GM23338 (cell line): ENCODE measurements around the gene TPK1. TPM values are rescaled to one million over a fixed set of nuclear protein-coding genes. Genes with fewer than 3 reads are reported as not detected.

ENCODE experiments used
- ATAC-seq: fragments of 200-7000 bp; cut with Tn5 transposase; 3 replicates; pipeline ENCODE4 v1.9.1; 2020
- DNase-seq: peaks from one replicate; pipeline ENCODE4 v3.0.0-alpha.2; 2015; ENCODE audit warnings: low spot score
- H2AFZ ChIP-seq: fragments of 200-600 bp; sonication (generic); 2 replicates; pipeline ENCODE4 v1.8.0; 2016; ENCODE audit warnings: antibody characterized with exemption, mild to moderate bottlenecking, moderate library complexity
- H3F3A ChIP-seq: fragments of 200-600 bp; sonication (generic); replicated peaks from 2 replicates; pipeline ENCODE4 v1.8.0; 2017; ENCODE audit warnings: antibody characterized with exemption, mixed run types, low read depth
- H3K27ac ChIP-seq: fragments of 200-600 bp; sonication (generic); 2 replicates; pipeline ENCODE4 v1.6.1; 2016; ENCODE audit warnings: low read depth
- H3K27me3 ChIP-seq: fragments of 200-600 bp; sonication (generic); 2 replicates; pipeline ENCODE4 v1.8.0; 2016; ENCODE audit warnings: mild to moderate bottlenecking, mixed run types, moderate library complexity; ENCODE audit not compliant: insufficient read depth
- H3K36me3 ChIP-seq: fragments of 200-600 bp; sonication (generic); 2 replicates; pipeline ENCODE4 v1.8.0; 2016; ENCODE audit warnings: mild to moderate bottlenecking; ENCODE audit not compliant: insufficient read depth
- H3K4me1 ChIP-seq: fragments of 200-600 bp; sonication (generic); 2 replicates; pipeline ENCODE4 v1.8.0; 2016; ENCODE audit warnings: mild to moderate bottlenecking, moderate library complexity; ENCODE audit not compliant: insufficient read depth
- H3K4me2 ChIP-seq: fragments of 200-600 bp; sonication (generic); 2 replicates; pipeline ENCODE4 v1.7.1; 2017; ENCODE audit warnings: mixed run types
- H3K4me3 ChIP-seq: fragments of 200-600 bp; sonication (generic); 2 replicates; pipeline ENCODE4 v1.6.1; 2016; ENCODE audit warnings: mixed run types
- H3K79me2 ChIP-seq: fragments of 200-600 bp; sonication (generic); replicated peaks from 2 replicates; pipeline ENCODE4 v1.8.0; 2017; ENCODE audit warnings: mild to moderate bottlenecking; ENCODE audit not compliant: insufficient read depth
- H3K9me2 ChIP-seq: fragments of 200-600 bp; sonication (generic); 2 replicates; pipeline ENCODE4 v1.8.0; 2017; ENCODE audit not compliant: insufficient read depth
- H4K20me1 ChIP-seq: fragments of 200-600 bp; sonication (generic); replicated peaks from 2 replicates; pipeline ENCODE4 v1.8.0; 2017; ENCODE audit warnings: mild to moderate bottlenecking; ENCODE audit not compliant: insufficient read depth
- H3K27ac Mint-ChIP-seq: 2 replicates; pipeline ENCODE4 v1.8.0; 2020; ENCODE audit warnings: inconsistent platforms, mild to moderate bottlenecking, moderate library complexity, mixed read lengths
- H3K27me3 Mint-ChIP-seq: 3 replicates; pipeline ENCODE4 v1.8.0; 2022; ENCODE audit warnings: low read depth, mild to moderate bottlenecking, moderate library complexity, mixed read lengths, inconsistent platforms; ENCODE audit not compliant: insufficient read depth, poor library complexity
- H3K36me3 Mint-ChIP-seq: 3 replicates; pipeline ENCODE4 v1.8.0; 2021; ENCODE audit warnings: low read depth, mild to moderate bottlenecking, inconsistent platforms, moderate library complexity, mixed read lengths
- H3K4me1 Mint-ChIP-seq: 3 replicates; pipeline ENCODE4 v1.8.0; 2020; ENCODE audit warnings: mild to moderate bottlenecking, inconsistent platforms, mixed read lengths
- H3K4me3 Mint-ChIP-seq: 3 replicates; pipeline ENCODE4 v1.8.0; 2021; ENCODE audit warnings: moderate library complexity, mild to moderate bottlenecking, inconsistent platforms, mixed read lengths
- H3K9me3 Mint-ChIP-seq: 3 replicates; pipeline ENCODE4 v1.8.0; 2020; ENCODE audit warnings: moderate library complexity, mild to moderate bottlenecking, inconsistent platforms, mixed read lengths
- CREB1 ChIP-seq: fragments of 250-450 bp; sonication (Bioruptor Pico); IDR thresholded peaks from 2 replicates; pipeline ENCODE4 v1.5.0; 2020; ENCODE audit warnings: low read depth, mild to moderate bottlenecking, moderate library complexity
- CTCF ChIP-seq, 2 experiments: fragments of 200-600 bp in 1 of 2; sonication (generic) in 1 of 2; conservative IDR thresholded peaks; 2 replicates each; pipeline versions ENCODE4 v1.5.1 to v1.6.1; 2016 to 2017; ENCODE audit warnings: antibody characterized with exemption in 2 of 2, low read depth in 2 of 2, mild to moderate bottlenecking in 2 of 2, moderate library complexity in 1 of 2
- ETS1 ChIP-seq: IDR thresholded peaks from 2 replicates; pipeline ENCODE4 v1.6.1; 2016; ENCODE audit warnings: antibody characterized with exemption
- EZH2 ChIP-seq: fragments of 200-600 bp; sonication (generic); IDR thresholded peaks from one replicate; pipeline ENCODE4 v1.8.0; 2017; ENCODE audit warnings: antibody characterized with exemption, mild to moderate bottlenecking, low read depth; ENCODE audit not compliant: unreplicated experiment
- EZH2phosphoT487 ChIP-seq: fragments of 200-600 bp; sonication (generic); IDR thresholded peaks from one replicate; pipeline ENCODE4 v1.8.1; 2018; ENCODE audit warnings: antibody characterized with exemption; ENCODE audit not compliant: unreplicated experiment
- JUNB ChIP-seq: IDR thresholded peaks from one replicate; pipeline ENCODE4 v1.6.1; 2016; ENCODE audit warnings: antibody characterized with exemption; ENCODE audit not compliant: unreplicated experiment
- NANOG ChIP-seq: IDR thresholded peaks from 2 replicates; pipeline ENCODE4 v1.6.1; 2016; ENCODE audit warnings: antibody characterized with exemption, borderline replicate concordance
- POLR2AphosphoS5 ChIP-seq: IDR thresholded peaks from 2 replicates; pipeline ENCODE4 v1.6.1; 2016; ENCODE audit warnings: antibody characterized with exemption, low read depth
- REST ChIP-seq: IDR thresholded peaks from one replicate; pipeline ENCODE4 v1.6.1; 2018; ENCODE audit warnings: antibody characterized with exemption; ENCODE audit not compliant: unreplicated experiment
- STAT1 ChIP-seq: IDR thresholded peaks from one replicate; pipeline ENCODE4 v1.6.1; 2016; ENCODE audit warnings: antibody characterized with exemption; ENCODE audit not compliant: unreplicated experiment
- ZNF114 ChIP-seq: fragments of 250-450 bp; sonication (Bioruptor Pico); IDR thresholded peaks from 2 replicates; pipeline ENCODE4 v1.5.0; 2020; ENCODE audit warnings: mild to moderate bottlenecking, moderate library complexity
- ZNF331 ChIP-seq: fragments of 250-450 bp; sonication (Bioruptor Pico); IDR thresholded peaks from 2 replicates; pipeline ENCODE4 v1.5.0; 2020; ENCODE audit warnings: low read depth, mild to moderate bottlenecking, moderate library complexity
- ZNF462 ChIP-seq: fragments of 250-450 bp; sonication (Bioruptor Pico); IDR thresholded peaks from 2 replicates; pipeline ENCODE4 v1.5.0; 2020; ENCODE audit warnings: mild to moderate bottlenecking, moderate library complexity
- polyA plus RNA-seq: library from polyadenylated mRNA; unstranded; fragments of >200 nt; fragmentation: Nextera tagmentation; extraction: Ambion mirVana; gene quantifications from 2 replicates; pipeline ENCODE4 v1.2.1, GENCODE V29; 2016
- total RNA-seq: library from RNA; depleted of rRNA; stranded (reverse); fragments of >200 nt; shearing (Covaris generic); gene quantifications from 2 replicates; pipeline ENCODE4 v1.2.3, GENCODE V29; 2014

Gene TPK1
- total and polyA plus RNA-seq, 2 experiments from 2014 or later: 2.6 to 2.9 TPM

GRCh38 chr7:144826208-144826607 is 9.6 kb downstream of the TPK1 start:
- no peak overlapping the region for H3K4me2 ChIP-seq
- 0 out of 3 replicates have a peak, but pooled peaks cover 4% of the 10 kb centered on the region for H3K9me3 Mint-ChIP-seq

More at GRCh38 chr7:144826208-144826607, 9.6 kb downstream of the TPK1 start:
- no peak overlapping the region for H3K4me3 ChIP-seq
- H3K27ac ChIP-seq: no peak overlapping the region
- H2AFZ ChIP-seq: no peak overlapping the region
- no peaks in the 10 kb centered on the region for H3K27me3 Mint-ChIP-seq
- H3K36me3 Mint-ChIP-seq: peaks cover 3% of the 10 kb centered on the region; the same call in 1 of the 3 replicates
- H3K36me3 ChIP-seq: no peaks in the 10 kb centered on the region
- no peak overlapping the region for H3K4me3 Mint-ChIP-seq
- TF ChIP-seq ZNF462 (CRISPR knock-in tag) (no peak), EZH2phosphoT487 (no peak), JUNB (no peak), ZNF114 (CRISPR knock-in tag) (no peak), STAT1 (no peak), EZH2 (no peak), CTCF (conservative IDR thresholded peaks at IDR 0.05; ENCODE audit: low read depth in 2 of 2) (no peak), CREB1 (CRISPR knock-in tag) (no peak), POLR2AphosphoS5 (no peak), REST (no peak), NANOG (no peak), ZNF331 (CRISPR knock-in tag) (no peak), ETS1 (no peak)
- ATAC-seq (no peak), DNase-seq (no peak)
- H3K4me1 ChIP-seq: peaks cover 6% of the 10 kb centered on the region; the same call in 1 of the 2 replicates
- no peak overlapping the region for H3K27ac Mint-ChIP-seq
- no peaks in the 10 kb centered on the region for H3K27me3 ChIP-seq
- no peaks in the 10 kb centered on the region for H3K9me2 ChIP-seq
- no peaks in the 10 kb centered on the region for H3F3A ChIP-seq
- peaks cover 5% of the 10 kb centered on the region for H3K4me1 Mint-ChIP-seq
- H3K79me2 ChIP-seq: no peaks in the 10 kb centered on the region
- H4K20me1 ChIP-seq: no peaks in the 10 kb centered on the region
